Liver (tissue), 9 donors: ENCODE data around the gene PDLIM5. TPM values are rescaled to one million over a fixed set of nuclear protein-coding genes. Genes with fewer than 3 reads are reported as not detected.

ENCODE experiments used
- DNase-seq: peaks from one replicate; pipeline ENCODE4 v3.0.0-alpha.2; 2017; ENCODE audit warnings: low spot score
- H3K27ac ChIP-seq, 2 donors: one replicate each; pipeline ENCODE4 v1.7.0; 2013; ENCODE audit warnings: inconsistent platforms in 2 of 2, low read length in 2 of 2, control low read depth in 1 of 2, low read depth in 1 of 2, mild to moderate bottlenecking in 1 of 2
- H3K27me3 ChIP-seq, 4 donors: one replicate each; pipeline versions ENCODE4 v1.6.1 to v1.7.0; 2013; ENCODE audit warnings: low read length in 3 of 4, inconsistent platforms in 1 of 4, mild to moderate bottlenecking in 1 of 4, moderate library complexity in 1 of 4; ENCODE audit not compliant: control insufficient read depth in 4 of 4, insufficient read depth in 4 of 4
- H3K36me3 ChIP-seq, 4 donors: one replicate each; pipeline versions ENCODE4 v1.6.1 to v1.7.0; 2013; ENCODE audit warnings: low read length in 3 of 4, mild to moderate bottlenecking in 3 of 4, low read depth in 1 of 4, moderate library complexity in 1 of 4; ENCODE audit not compliant: control insufficient read depth in 4 of 4, insufficient read depth in 3 of 4
- H3K4me1 ChIP-seq, 4 donors: one replicate each; pipeline versions ENCODE4 v1.6.1 to v1.7.0; 2013; ENCODE audit warnings: low read length in 3 of 4, mild to moderate bottlenecking in 3 of 4, moderate library complexity in 1 of 4; ENCODE audit not compliant: control insufficient read depth in 4 of 4, insufficient read depth in 4 of 4
- H3K4me3 ChIP-seq, 3 donors: one replicate each; pipeline versions ENCODE4 v1.6.1 to v1.7.0; 2013; ENCODE audit warnings: low read length in 3 of 3, control low read depth in 1 of 3, low read depth in 1 of 3, mild to moderate bottlenecking in 1 of 3
- H3K9ac ChIP-seq, 2 donors: one replicate each; pipeline ENCODE4 v1.7.0; 2013; ENCODE audit warnings: low read length in 2 of 2, mild to moderate bottlenecking in 2 of 2, moderate library complexity in 2 of 2, control low read depth in 1 of 2, low read depth in 1 of 2
- H3K9me3 ChIP-seq, 4 donors: one replicate each; pipeline versions ENCODE4 v1.6.1 to v1.7.0; 2013; ENCODE audit warnings: low read length in 3 of 4; ENCODE audit not compliant: control insufficient read depth in 4 of 4
- EGR1 ChIP-seq, 2 donors: IDR thresholded peaks; 2 replicates each; pipeline ENCODE4 v1.6.1; 2016 to 2018; ENCODE audit warnings: antibody characterized with exemption in 2 of 2, low read depth in 2 of 2
- FOXA1 ChIP-seq: IDR thresholded peaks from 2 replicates; pipeline ENCODE4 v1.6.1; 2016; ENCODE audit warnings: antibody characterized with exemption
- FOXA2 ChIP-seq: IDR thresholded peaks from 2 replicates; pipeline ENCODE4 v1.6.1; 2016; ENCODE audit warnings: antibody characterized with exemption
- GABPA ChIP-seq, 2 donors: IDR thresholded peaks in 1 of 2; conservative IDR thresholded peaks in 1 of 2; 2 replicates each; pipeline ENCODE4 v1.6.1; 2016; ENCODE audit warnings: antibody characterized with exemption in 2 of 2, mild to moderate bottlenecking in 1 of 2, moderate library complexity in 1 of 2
- HNF4A ChIP-seq, 2 donors: conservative IDR thresholded peaks; 2 replicates each; pipeline ENCODE4 v1.6.1; 2016; ENCODE audit warnings: antibody characterized with exemption in 2 of 2, mild to moderate bottlenecking in 2 of 2
- HNF4G ChIP-seq: IDR thresholded peaks from 2 replicates; pipeline ENCODE4 v1.6.1; 2016; ENCODE audit warnings: antibody characterized with exemption
- JUND ChIP-seq, 2 donors: IDR thresholded peaks; 2 replicates each; pipeline ENCODE4 v1.6.1; 2016; ENCODE audit warnings: antibody characterized with exemption in 2 of 2
- NR2F2 ChIP-seq: IDR thresholded peaks from 2 replicates; pipeline ENCODE4 v1.6.1; 2016; ENCODE audit warnings: antibody characterized with exemption
- RAD21 ChIP-seq, 2 donors: IDR thresholded peaks; 2 replicates each; pipeline ENCODE4 v1.6.1; 2016; ENCODE audit warnings: antibody characterized with exemption in 2 of 2, mild to moderate bottlenecking in 2 of 2
- RXRA ChIP-seq, 2 donors: IDR thresholded peaks; 2 replicates each; pipeline ENCODE4 v1.6.1; 2017 to 2018; ENCODE audit warnings: antibody characterized with exemption in 2 of 2, mild to moderate bottlenecking in 1 of 2
- SP1 ChIP-seq: IDR thresholded peaks from 2 replicates; pipeline ENCODE4 v1.6.1; 2018; ENCODE audit warnings: antibody characterized with exemption, mild to moderate bottlenecking
- TAF1 ChIP-seq: conservative IDR thresholded peaks from 2 replicates; pipeline ENCODE4 v1.6.1; 2016; ENCODE audit warnings: antibody characterized with exemption, mild to moderate bottlenecking
- YY1 ChIP-seq: IDR thresholded peaks from 2 replicates; pipeline ENCODE4 v1.6.1; 2016; ENCODE audit warnings: antibody characterized with exemption, mild to moderate bottlenecking
- WGBS: extraction: QIAGEN DNeasy Blood & Tissue Kit; methylation state at CpG from one replicate; pipeline ENCODE4 v1.1.7; 2013; 5-methylcytosine and 5-hydroxymethylcytosine counted together
- polyA plus RNA-seq, 2 donors: library from polyadenylated mRNA; stranded (reverse) in 1 of 2; unstranded in 1 of 2; fragments of 200-250 nt in 1 of 2; fragments of >200 nt in 1 of 2; fragmentation: Nextera tagmentation in 1 of 2; extraction: Ambion mirVana in 1 of 2; gene quantifications; one replicate each; pipeline versions ENCODE4 v1.2.1 to v1.2.3, GENCODE V29; 2013 to 2015
- total RNA-seq, 2 donors: library from RNA; depleted of rRNA; stranded (reverse); fragments of >200 nt; gene quantifications; one replicate each; pipeline ENCODE4 v1.2.3, GENCODE V29; 2014
- TF ChIP-seq, protein P1 (sequence below): IDR thresholded peaks from 2 replicates; pipeline ENCODE4 v1.6.1; 2016; ENCODE audit warnings: antibody characterized with exemption
- TF ChIP-seq, protein P2 (sequence below): IDR thresholded peaks from 2 replicates; pipeline ENCODE4 v1.6.1; 2016; ENCODE audit warnings: antibody characterized with exemption
- TF ChIP-seq, protein P3 (sequence below): IDR thresholded peaks from 2 replicates; pipeline ENCODE4 v1.6.1; 2016; ENCODE audit warnings: antibody characterized with exemption
- TF ChIP-seq, protein P4 (sequence below): fragments of 150-350 bp; IDR thresholded peaks from 2 replicates; pipeline ENCODE4 v1.5.1; 2017; ENCODE audit warnings: improper control_type of control experiment, low read depth, low read length; ENCODE audit not compliant: missing input control
- donor health status: healthy.
- donor health status: healthy.
- donor health status: healthy.
- donor health status: healthy.
- donor health status: healthy.

Gene PDLIM5
- total and polyA plus RNA-seq, 4 donors = 19.1 to 114 (median 67.8) TPM

DNA sequence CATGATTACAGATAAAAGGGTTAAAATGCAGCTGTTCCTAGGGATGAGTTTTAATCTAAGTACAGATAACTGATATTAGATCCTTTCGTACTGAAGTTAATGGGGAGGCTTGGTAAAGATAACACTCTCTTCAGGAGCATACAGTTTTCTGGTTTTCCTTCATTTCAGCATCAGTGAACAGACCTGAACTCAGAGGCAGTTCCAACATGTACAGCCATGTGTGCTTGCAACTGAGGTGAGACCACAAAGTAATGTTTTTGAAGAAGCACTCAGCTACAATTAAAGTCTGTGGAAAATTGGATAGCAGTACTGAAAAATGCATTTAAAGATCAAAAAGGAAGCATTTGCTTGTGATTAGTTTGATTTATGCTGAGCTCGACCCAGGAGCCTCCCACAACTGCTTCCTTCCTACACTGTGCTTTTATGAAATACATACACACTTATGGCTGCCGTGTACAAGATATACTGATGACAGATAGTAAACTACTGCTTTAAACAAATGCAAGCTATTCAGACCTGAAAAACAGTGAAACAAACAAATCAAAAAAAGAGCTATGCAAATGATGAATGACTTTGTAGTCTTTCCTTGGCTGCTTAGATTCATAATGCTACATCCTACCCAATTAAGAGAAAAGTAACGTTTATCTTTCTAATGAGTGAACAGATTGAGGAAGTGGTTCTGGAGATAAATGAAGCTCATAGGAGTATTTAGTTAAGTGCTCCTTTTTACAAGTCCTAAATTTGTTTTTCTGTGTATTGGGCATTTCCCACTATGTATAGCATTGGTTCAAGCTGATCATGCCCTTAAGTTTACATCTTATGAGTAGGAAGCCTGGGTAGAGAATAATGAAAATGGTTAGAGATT lies 68.4 kb downstream of the PDLIM5 start:
- H3K4me1 ChIP-seq = peaks cover 2 to 46% (median 13%) of the 10 kb centered on the region in 4 donors
- no peaks in the 10 kb centered on the region for H3K27me3 ChIP-seq
- 69% methylated on average over 4 of the region's 4 CpGs for WGBS
- peaks cover 0 to 4% (median 0%) of the 10 kb centered on the region in 4 donors for H3K36me3 ChIP-seq
- no peak overlapping the region for H3K4me3 ChIP-seq
- H3K27ac ChIP-seq = no peak overlapping the region
- DNase-seq = no peak
- no peaks in the 10 kb centered on the region for H3K9me3 ChIP-seq
- H3K9ac ChIP-seq = no peak overlapping the region
- TF ChIP-seq, protein P1, sequence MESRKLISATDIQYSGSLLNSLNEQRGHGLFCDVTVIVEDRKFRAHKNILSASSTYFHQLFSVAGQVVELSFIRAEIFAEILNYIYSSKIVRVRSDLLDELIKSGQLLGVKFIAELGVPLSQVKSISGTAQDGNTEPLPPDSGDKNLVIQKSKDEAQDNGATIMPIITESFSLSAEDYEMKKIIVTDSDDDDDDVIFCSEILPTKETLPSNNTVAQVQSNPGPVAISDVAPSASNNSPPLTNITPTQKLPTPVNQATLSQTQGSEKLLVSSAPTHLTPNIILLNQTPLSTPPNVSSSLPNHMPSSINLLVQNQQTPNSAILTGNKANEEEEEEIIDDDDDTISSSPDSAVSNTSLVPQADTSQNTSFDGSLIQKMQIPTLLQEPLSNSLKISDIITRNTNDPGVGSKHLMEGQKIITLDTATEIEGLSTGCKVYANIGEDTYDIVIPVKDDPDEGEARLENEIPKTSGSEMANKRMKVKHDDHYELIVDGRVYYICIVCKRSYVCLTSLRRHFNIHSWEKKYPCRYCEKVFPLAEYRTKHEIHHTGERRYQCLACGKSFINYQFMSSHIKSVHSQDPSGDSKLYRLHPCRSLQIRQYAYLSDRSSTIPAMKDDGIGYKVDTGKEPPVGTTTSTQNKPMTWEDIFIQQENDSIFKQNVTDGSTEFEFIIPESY = no peak
- TF ChIP-seq, protein P2, sequence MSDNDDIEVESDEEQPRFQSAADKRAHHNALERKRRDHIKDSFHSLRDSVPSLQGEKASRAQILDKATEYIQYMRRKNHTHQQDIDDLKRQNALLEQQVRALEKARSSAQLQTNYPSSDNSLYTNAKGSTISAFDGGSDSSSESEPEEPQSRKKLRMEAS = no peak
- TF ChIP-seq GABPA (IDR thresholded peaks at IDR 0.05 in 1 of 2, conservative IDR thresholded peaks at IDR 0.05 in 1 of 2) = no peak

DNA sequence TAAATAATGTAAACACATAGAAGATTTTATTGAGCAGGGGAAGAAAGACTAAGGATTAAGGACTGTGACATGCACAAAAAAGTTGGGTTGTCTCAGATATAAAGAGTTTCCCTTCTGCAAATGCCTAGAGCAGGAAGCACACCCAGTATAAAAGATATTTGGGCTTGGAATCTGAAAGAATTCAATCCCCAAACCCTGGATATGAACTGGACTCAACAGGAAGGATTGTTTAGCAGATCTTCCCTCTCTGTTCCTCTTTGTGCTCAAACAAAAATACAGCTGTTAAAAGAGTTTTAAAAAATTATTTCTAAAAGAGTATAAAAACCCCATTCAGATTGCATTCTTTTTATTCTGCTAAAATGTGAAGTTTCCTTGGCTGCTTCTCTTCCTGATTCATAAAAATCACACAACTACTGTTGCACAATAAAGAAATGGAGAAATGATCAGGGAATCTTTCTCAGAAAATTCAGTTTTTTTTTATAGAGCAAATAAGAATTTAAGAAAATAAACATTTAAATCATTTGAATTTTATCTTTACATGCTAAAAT lies 71.4 kb downstream of the PDLIM5 start:
- TF ChIP-seq RAD21 (IDR thresholded peaks at IDR 0.05) = no peak
- TF ChIP-seq TAF1 = no peak
- TF ChIP-seq SP1 = no peak
- no peak for TF ChIP-seq HNF4A (conservative IDR thresholded peaks at IDR 0.05)
- no peak for TF ChIP-seq JUND (IDR thresholded peaks at IDR 0.05)
- TF ChIP-seq FOXA2 = no peak
- TF ChIP-seq, protein P1 = no peak
- TF ChIP-seq RXRA (IDR thresholded peaks at IDR 0.05) = no peak
- TF ChIP-seq NR2F2 = no peak
- no peak for TF ChIP-seq EGR1 (IDR thresholded peaks at IDR 0.05; ENCODE audit: low read depth in 2 of 2)
- TF ChIP-seq GABPA (IDR thresholded peaks at IDR 0.05 in 1 of 2, conservative IDR thresholded peaks at IDR 0.05 in 1 of 2) = no peak
- TF ChIP-seq HNF4G = no peak
- TF ChIP-seq, protein P3, sequence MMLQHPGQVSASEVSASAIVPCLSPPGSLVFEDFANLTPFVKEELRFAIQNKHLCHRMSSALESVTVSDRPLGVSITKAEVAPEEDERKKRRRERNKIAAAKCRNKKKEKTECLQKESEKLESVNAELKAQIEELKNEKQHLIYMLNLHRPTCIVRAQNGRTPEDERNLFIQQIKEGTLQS = no peak
- TF ChIP-seq YY1 = no peak
- TF ChIP-seq, protein P2 = no peak
- TF ChIP-seq FOXA1 = no peak
- TF ChIP-seq, protein P4, sequence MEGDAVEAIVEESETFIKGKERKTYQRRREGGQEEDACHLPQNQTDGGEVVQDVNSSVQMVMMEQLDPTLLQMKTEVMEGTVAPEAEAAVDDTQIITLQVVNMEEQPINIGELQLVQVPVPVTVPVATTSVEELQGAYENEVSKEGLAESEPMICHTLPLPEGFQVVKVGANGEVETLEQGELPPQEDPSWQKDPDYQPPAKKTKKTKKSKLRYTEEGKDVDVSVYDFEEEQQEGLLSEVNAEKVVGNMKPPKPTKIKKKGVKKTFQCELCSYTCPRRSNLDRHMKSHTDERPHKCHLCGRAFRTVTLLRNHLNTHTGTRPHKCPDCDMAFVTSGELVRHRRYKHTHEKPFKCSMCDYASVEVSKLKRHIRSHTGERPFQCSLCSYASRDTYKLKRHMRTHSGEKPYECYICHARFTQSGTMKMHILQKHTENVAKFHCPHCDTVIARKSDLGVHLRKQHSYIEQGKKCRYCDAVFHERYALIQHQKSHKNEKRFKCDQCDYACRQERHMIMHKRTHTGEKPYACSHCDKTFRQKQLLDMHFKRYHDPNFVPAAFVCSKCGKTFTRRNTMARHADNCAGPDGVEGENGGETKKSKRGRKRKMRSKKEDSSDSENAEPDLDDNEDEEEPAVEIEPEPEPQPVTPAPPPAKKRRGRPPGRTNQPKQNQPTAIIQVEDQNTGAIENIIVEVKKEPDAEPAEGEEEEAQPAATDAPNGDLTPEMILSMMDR = no peak
- H3K9ac ChIP-seq = no peak overlapping the region
- no peaks in the 10 kb centered on the region for H3K27me3 ChIP-seq
- H3K4me1 ChIP-seq = peaks cover 7 to 43% (median 17%) of the 10 kb centered on the region in 4 donors
- DNase-seq = no peak
- H3K9me3 ChIP-seq = no peaks in the 10 kb centered on the region
- no peak overlapping the region for H3K27ac ChIP-seq
- H3K36me3 ChIP-seq = peaks cover 0 to 4% (median 2%) of the 10 kb centered on the region in 4 donors
- H3K4me3 ChIP-seq = no peak overlapping the region
